ENCODE data around the gene SUCLA2. TPM values are rescaled to one million over a fixed set of nuclear protein-coding genes. Genes with fewer than 3 reads are reported as not detected.
"Not testable (repeated sequence)": the region's sequence is repeated elsewhere in the genome, so short reads cannot be mapped to it uniquely, and the experiment has no call there.

Gene SUCLA2
- total RNA-seq, 2 experiments from 2014 or later, result 34.9 to 44.6 TPM

DNA sequence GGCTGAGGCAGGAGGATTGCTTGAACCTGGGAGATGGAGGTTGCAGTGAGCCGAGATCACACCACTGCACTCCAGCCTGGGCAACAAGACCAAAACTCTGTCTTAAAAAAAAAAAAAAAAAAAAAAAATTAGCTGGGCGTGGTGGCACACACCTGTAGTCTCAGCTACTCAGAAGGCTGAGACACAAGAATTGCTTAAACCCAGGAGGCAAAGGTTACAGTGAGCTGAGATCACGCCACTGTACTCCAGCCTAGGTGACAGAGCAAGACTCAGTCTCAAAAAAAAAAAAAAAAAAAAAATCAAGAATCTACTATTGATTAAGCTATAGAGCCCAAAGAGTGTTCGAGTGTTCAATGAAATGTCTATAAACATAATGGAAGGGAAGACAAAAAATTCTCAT lies 55.9 kb downstream of the SUCLA2 start:
- ATAC-seq; H3K4me1 Mint-ChIP-seq; CTCF ChIA-PET; intact Hi-C loops (cut with DNase I, micrococcal nuclease); DNase-seq; H3K27me3 Mint-ChIP-seq; H3K4me3 Mint-ChIP-seq; H3K27ac Mint-ChIP-seq; H3K9me3 Mint-ChIP-seq (ENCODE audit: low read depth); POLR2A ChIA-PET: not testable (repeated sequence)
- peaks cover 46% of the 10 kb centered on the region for H3K36me3 Mint-ChIP-seq (ENCODE audit: low read depth)

DNA sequence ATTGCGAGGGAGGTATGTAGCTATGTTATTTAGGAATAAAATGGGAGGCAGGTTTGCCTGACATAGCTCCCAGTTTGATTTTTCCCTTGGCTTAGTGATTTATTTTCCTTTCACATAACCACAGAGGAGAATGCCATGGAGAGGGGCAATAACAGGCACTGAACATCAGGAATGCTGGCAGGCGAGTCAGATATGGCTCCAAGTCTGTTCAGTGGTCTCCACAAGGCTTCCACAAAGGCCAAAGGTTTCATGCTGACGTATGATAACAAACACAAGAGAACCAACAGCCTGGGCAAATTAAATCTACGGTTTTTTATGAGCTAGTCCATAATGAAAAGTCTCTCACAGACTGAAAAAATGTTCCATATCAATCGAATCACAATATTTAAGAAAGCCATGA lies 66.7 kb downstream of the SUCLA2 start:
- Mint-ChIP-seq H3K36me3 (ENCODE audit: low read depth) (peaks cover 19% of the 10 kb centered on the region), H3K27ac (no peak overlapping the region), H3K4me1 (no peaks in the 10 kb centered on the region), H3K9me3 (ENCODE audit: low read depth) (peaks cover 8% of the 10 kb centered on the region), H3K27me3 (no peaks in the 10 kb centered on the region), H3K4me3 (no peak overlapping the region)
- ChIA-PET POLR2A (no interaction called here), CTCF (no interaction called here)
- intact Hi-C loops (cut with DNase I, micrococcal nuclease), result no loop called here
- DNase-seq, result no peak
- no peak for ATAC-seq

DNA sequence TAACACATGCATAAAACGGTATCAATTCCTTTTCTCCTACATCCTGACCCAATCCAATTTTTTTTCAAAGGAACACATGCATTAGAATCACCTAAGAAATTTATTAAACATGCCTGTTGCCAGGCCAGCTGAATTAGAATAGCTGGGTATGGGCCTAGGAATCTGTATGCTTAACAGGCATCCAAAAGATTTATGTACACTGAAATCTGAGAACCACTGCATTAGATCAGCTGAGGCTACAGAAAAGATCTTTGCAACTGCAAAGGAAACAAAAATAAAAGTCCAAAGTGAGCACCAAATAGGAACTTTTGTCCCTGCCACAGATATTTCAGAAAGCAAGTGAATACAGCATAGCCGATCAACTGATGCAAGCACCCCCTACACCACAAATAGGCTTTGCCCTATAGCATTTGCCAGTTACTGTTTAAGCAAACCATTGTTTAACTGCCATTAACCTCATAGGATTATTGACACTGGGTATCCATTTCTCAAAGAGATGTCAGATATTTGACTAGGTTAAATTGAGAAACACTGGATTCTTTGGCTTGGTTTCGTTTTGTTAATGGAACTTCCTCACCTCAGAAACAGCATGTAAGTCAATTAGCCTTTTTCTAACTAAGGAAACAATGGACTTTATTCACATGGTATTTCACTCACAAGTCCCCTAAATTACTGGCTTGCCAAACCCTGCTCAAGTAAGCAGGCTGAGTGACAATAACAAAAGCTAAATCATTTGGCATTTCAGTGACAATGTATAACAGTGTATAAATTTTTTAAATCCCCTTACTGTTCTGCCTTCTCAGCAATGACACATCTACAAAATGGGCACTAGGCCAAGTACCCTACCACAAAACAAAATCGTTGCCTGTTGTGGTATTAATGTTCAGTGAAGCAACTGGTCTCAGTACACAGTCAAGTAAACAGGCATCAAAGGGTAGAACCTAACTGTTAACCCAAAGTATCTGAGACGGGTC lies 67.8 kb downstream of the SUCLA2 start:
- ChIA-PET CTCF (interaction anchor here (0.9 kb wide), 1 partner anchor 9 kb away, joined by 3 read pairs; no protein-coding TSS in a partner anchor), POLR2A (no interaction called here)
- no peak overlapping the region for H3K27ac Mint-ChIP-seq
- H3K4me3 Mint-ChIP-seq, result no peak overlapping the region
- no peak for ATAC-seq
- no peaks in the 10 kb centered on the region for H3K27me3 Mint-ChIP-seq
- DNase-seq, result no peak
- peaks cover 6% of the 10 kb centered on the region for H3K9me3 Mint-ChIP-seq (ENCODE audit: low read depth)
- peaks cover 11% of the 10 kb centered on the region for H3K36me3 Mint-ChIP-seq (ENCODE audit: low read depth)
- H3K4me1 Mint-ChIP-seq, result no peaks in the 10 kb centered on the region
- intact Hi-C loops (cut with DNase I, micrococcal nuclease), result no loop called here

DNA sequence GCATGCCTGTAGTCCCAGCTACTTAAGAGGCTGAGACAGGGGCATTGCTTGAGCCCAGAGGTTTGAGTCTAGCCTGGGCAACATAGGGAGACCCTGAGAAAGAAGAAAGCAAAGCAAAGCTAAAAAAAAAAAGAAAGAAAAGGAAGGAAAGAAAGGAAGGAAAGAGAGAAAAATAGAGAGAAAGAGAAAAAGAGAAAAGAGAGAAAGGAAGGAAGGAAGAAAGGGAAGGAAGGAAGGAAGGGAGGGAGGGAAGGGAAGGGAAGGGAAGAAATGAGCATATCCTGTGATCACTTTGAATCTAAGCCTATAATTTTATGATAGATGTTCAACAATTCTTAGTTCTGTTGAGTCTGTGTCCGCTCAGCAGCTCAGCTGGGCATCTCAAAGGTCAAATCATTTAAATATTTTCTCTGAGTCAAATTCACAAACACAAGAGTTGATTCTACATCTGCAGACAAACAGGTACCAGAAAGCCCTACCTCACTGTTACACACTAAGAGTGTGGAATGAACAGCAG lies 70.4 kb downstream of the SUCLA2 start:
- H3K9me3 Mint-ChIP-seq (ENCODE audit: low read depth), result no peaks in the 10 kb centered on the region
- peaks cover 1% of the 10 kb centered on the region for H3K36me3 Mint-ChIP-seq (ENCODE audit: low read depth)
- ChIA-PET CTCF (no interaction called here), POLR2A (no interaction called here)
- H3K4me3 Mint-ChIP-seq, result no peak overlapping the region
- intact Hi-C loops (cut with DNase I, micrococcal nuclease), result no loop called here
- DNase-seq (no peak), ATAC-seq (no peak)
- H3K27me3 Mint-ChIP-seq, result no peaks in the 10 kb centered on the region
- no peaks in the 10 kb centered on the region for H3K4me1 Mint-ChIP-seq
- H3K27ac Mint-ChIP-seq, result no peak overlapping the region

DNA sequence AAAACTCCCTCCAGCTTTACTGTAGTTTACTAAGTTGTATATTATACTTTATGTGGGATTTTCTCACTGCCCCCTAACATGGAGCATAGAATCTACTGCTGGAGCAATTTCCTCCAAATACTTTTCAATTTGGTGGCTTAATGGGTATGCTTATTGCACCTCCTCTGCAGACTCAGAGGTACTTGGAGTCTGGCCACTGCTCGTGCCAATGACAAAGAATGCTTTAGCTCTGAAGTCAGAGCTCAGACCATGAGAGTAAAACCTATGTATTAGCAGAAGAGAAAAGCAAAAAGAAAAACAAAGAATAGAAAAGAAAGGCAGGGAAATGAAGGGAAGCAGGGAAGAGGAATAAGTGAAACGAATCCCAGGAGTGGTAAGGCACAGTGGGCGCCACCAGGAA lies 71.9 kb downstream of the SUCLA2 start:
- no peaks in the 10 kb centered on the region for H3K4me1 Mint-ChIP-seq
- no peak overlapping the region for H3K27ac Mint-ChIP-seq
- H3K27me3 Mint-ChIP-seq, result no peaks in the 10 kb centered on the region
- ChIA-PET POLR2A (no interaction called here), CTCF (no interaction called here)
- DNase-seq, result no peak
- intact Hi-C loops (cut with DNase I, micrococcal nuclease), result no loop called here
- no peaks in the 10 kb centered on the region for H3K9me3 Mint-ChIP-seq (ENCODE audit: low read depth)
- no peak overlapping the region for H3K4me3 Mint-ChIP-seq
- no peak for ATAC-seq
- H3K36me3 Mint-ChIP-seq (ENCODE audit: low read depth), result no peaks in the 10 kb centered on the region

DNA sequence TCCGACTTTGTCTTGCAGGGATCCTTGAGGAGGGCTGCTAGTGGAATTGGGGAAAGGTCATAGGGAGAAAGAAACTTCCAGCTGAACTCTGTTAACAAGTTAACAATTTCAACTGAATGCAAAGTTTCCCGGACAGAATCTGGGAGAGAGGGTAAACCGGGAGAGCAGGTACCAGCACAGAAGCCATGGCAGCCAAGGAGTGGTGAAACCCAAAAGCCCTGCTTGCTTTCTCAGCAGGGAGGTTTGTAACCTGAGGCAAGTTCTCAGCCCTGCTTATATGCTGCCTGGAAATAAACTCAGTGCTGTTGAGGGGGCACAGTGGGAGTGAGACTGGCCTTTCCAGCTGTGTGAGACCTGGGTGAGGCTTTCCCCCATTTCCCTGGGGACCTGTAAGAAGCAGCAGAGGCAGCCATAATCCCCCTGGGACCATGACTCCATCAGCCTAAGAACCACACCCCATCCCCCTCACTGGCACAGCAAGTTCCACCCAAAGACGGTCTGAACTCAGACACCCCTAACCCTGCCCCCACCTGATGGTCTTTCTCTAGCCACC lies 84.0 kb downstream of the SUCLA2 start:
- ChIA-PET POLR2A (no interaction called here), CTCF (no interaction called here)
- Mint-ChIP-seq H3K9me3 (ENCODE audit: low read depth) (peaks cover 16% of the 10 kb centered on the region), H3K36me3 (ENCODE audit: low read depth) (peaks cover 11% of the 10 kb centered on the region), H3K27ac (no peak overlapping the region), H3K4me3 (no peak overlapping the region), H3K4me1 (no peaks in the 10 kb centered on the region), H3K27me3 (no peaks in the 10 kb centered on the region)
- intact Hi-C loops (cut with DNase I, micrococcal nuclease), result no loop called here
- ATAC-seq (no peak), DNase-seq (no peak)

DNA sequence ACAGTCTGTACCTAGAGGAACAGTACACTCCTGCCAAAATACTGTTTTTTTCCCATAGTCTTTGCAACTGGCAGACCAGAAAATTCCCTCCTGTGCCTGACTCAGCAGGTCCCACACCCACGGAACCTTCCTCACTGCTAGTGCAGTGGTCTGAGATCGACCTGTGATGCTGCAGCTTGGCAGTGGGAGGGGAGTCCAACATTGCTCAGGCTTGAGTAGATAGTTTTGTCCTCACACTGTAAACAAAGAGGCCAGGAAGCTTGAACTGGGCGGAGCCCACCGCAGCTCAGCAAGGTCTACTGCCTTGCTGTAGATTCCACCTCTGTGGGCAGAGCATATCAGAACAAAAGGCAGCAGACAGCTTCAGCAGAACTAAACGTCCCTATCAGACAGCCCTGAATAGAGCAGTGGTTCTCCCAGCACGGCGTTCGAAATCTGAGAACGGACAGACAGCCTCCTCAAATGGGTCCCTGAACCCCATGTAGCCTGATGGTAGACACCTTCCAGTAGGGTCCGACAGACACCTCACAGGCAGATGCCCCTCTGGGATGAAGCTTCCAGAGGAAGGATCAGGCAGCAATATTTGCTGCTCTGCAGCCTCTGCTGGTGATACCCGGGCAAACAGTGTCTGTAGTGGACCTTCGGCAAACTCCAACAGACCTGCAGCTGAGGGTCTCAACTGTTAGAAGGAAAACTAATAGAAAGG lies 92.7 kb downstream of the SUCLA2 start:
- ATAC-seq (no peak), DNase-seq (no peak)
- intact Hi-C loops (cut with DNase I, micrococcal nuclease), result no loop called here
- no peaks in the 10 kb centered on the region for H3K4me1 Mint-ChIP-seq
- no peak overlapping the region for H3K4me3 Mint-ChIP-seq
- ChIA-PET CTCF (interaction anchor here (0.7 to 0.8 kb wide), 2 partner anchors 17 to 1084 kb away, joined by 3 to 4 read pairs; no protein-coding TSS in a partner anchor), POLR2A (no interaction called here)
- no peak overlapping the region for H3K27ac Mint-ChIP-seq
- H3K27me3 Mint-ChIP-seq, result no peaks in the 10 kb centered on the region
- H3K9me3 Mint-ChIP-seq (ENCODE audit: low read depth), result peaks cover 7% of the 10 kb centered on the region
- peaks cover 13% of the 10 kb centered on the region for H3K36me3 Mint-ChIP-seq (ENCODE audit: low read depth)

DNA sequence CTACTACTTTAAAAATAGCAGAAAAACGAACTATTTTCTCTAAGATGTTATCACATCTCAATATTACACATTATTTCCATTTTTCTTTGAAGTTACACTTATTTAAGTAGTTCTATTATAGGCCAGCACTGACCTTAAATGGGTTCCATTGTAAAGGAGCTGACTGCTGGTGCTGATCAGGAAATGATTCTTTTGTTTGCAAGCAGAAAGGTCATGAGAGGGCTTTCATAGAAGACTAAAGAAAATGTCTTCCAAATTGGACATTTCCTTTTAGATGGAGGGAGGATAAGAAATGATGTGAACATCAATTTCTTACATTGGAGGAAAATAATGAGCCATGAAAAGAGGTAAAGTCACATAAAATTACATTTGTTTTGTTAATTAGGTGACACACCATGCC lies 96.2 kb downstream of the SUCLA2 start:
- ChIA-PET CTCF (interaction anchor here (0.6 kb wide), 1 partner anchor 71 kb away, joined by 3 read pairs; no protein-coding TSS in a partner anchor), POLR2A (no interaction called here)
- Mint-ChIP-seq H3K27me3 (no peaks in the 10 kb centered on the region), H3K27ac (no peak overlapping the region), H3K4me3 (no peak overlapping the region), H3K9me3 (ENCODE audit: low read depth) (no peaks in the 10 kb centered on the region), H3K36me3 (ENCODE audit: low read depth) (peaks cover 8% of the 10 kb centered on the region), H3K4me1 (no peaks in the 10 kb centered on the region)
- DNase-seq (no peak), ATAC-seq (no peak)
- intact Hi-C loops (cut with DNase I, micrococcal nuclease), result no loop called here

DNA sequence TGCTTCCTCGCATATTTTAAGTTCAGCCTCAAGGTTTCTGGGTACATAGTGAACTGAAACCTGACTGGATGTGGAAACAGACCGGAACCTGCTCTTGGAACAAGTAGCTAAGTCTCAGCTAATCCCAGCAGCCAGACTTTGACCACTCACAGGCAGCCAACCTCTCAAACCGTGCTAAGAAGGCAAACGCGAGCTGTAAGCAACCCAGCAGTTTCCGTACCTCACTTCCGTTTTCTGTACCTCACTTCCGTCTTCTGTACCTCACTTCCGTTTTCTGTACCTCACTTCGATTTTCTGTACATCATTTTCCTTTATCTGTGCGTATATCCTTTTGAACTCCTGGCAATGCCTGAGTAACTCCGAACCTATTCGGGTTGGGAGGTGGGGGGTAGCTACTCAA lies 96.8 kb downstream of the SUCLA2 start:
- Mint-ChIP-seq H3K36me3 (ENCODE audit: low read depth) (peaks cover 10% of the 10 kb centered on the region), H3K27me3 (no peaks in the 10 kb centered on the region), H3K9me3 (ENCODE audit: low read depth) (no peaks in the 10 kb centered on the region), H3K27ac (no peak overlapping the region), H3K4me3 (no peak overlapping the region), H3K4me1 (no peaks in the 10 kb centered on the region)
- intact Hi-C loops (cut with DNase I, micrococcal nuclease), result no loop called here
- no peak for DNase-seq
- ChIA-PET CTCF (no interaction called here), POLR2A (no interaction called here)
- ATAC-seq, result no peak

DNA sequence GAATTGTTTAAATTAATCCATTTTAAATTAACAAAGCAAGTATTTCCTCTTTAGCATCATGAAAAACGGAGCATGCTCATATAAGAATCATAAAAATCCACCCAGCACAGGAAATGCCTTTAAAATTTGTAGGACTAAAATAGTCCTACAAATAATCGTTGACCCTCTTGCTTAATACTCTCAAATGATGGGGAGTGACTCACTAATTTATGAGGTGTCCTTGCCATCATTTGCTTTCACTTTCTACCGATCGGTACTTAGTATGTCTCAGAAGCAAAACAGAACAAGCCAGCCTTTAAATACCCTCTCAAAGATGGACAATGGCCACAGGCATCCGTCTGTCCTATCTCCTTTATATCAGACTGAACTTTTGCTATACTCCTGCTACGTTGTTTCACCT lies 97.2 kb downstream of the SUCLA2 start:
- intact Hi-C loops (cut with DNase I, micrococcal nuclease), result no loop called here
- CTCF ChIA-PET, result no interaction called here
- no peaks in the 10 kb centered on the region for H3K27me3 Mint-ChIP-seq
- ATAC-seq, result no peak
- H3K27ac Mint-ChIP-seq, result no peak overlapping the region
- H3K4me3 Mint-ChIP-seq, result no peak overlapping the region
- POLR2A ChIA-PET, result no interaction called here
- H3K9me3 Mint-ChIP-seq (ENCODE audit: low read depth), result no peaks in the 10 kb centered on the region
- no peaks in the 10 kb centered on the region for H3K4me1 Mint-ChIP-seq
- no peak for DNase-seq
- peaks cover 13% of the 10 kb centered on the region for H3K36me3 Mint-ChIP-seq (ENCODE audit: low read depth)

DNA sequence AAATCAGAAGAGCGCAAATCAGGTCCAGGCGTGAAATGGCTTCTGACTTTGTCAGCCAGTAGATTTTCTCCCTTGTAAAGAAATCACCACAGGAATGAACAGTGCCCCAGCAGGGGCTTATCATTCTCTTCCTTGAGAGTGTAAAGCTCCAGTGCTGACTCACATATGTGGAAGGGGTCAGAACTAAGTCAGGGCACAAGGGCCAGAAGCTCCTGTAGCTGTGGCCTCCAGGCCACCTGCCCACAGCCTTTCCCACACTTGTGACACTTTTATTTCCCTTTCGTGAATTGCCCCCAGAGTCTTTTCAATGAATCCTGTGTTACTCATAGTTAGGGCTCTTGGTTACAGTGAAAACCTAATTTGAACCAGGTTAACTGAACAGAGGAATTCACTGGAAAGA lies 99.6 kb downstream of the SUCLA2 start:
- H3K9me3 Mint-ChIP-seq (ENCODE audit: low read depth), result no peaks in the 10 kb centered on the region
- H3K4me1 Mint-ChIP-seq, result no peaks in the 10 kb centered on the region
- intact Hi-C loops (cut with DNase I, micrococcal nuclease), result no loop called here
- H3K4me3 Mint-ChIP-seq, result no peak overlapping the region
- no peaks in the 10 kb centered on the region for H3K27me3 Mint-ChIP-seq
- H3K27ac Mint-ChIP-seq, result no peak overlapping the region
- ATAC-seq (no peak), DNase-seq (no peak)
- CTCF ChIA-PET, result no interaction called here
- H3K36me3 Mint-ChIP-seq (ENCODE audit: low read depth), result peaks cover 13% of the 10 kb centered on the region
- POLR2A ChIA-PET, result no interaction called here

DNA sequence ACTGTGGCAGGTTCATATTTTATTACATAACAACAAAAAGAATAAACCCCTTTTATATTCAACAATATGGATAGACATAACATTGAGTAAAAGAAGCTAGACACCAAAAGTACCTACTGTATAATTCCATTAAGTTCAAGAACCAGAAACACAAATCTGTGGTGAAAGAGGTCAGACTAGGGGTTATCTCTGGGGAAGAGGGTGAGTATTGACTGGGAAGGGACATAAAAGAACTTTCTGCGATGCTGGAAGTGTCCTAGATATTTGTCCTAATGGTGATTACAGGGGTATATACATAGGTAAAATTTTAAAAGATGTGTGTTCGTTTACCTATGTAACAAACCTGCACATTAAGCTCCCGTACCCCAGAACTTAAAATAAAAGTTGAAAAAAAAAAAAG lies 103.0 kb downstream of the SUCLA2 start:
- Mint-ChIP-seq H3K9me3 (ENCODE audit: low read depth) (no peaks in the 10 kb centered on the region), H3K4me1 (peaks cover 3% of the 10 kb centered on the region), H3K36me3 (ENCODE audit: low read depth) (peaks cover 7% of the 10 kb centered on the region), H3K27ac (no peak overlapping the region), H3K27me3 (no peaks in the 10 kb centered on the region), H3K4me3 (no peak overlapping the region)
- intact Hi-C loops (cut with DNase I, micrococcal nuclease), result no loop called here
- no peak for ATAC-seq
- DNase-seq, result no peak
- ChIA-PET POLR2A (no interaction called here), CTCF (no interaction called here)
